CD4-positive, alpha-beta T cell treated with Interferon gamma for 1 hour (primary cell): ENCODE results near the gene GPR137B.
"Not testable (repeated sequence)": the region's sequence is repeated elsewhere in the genome, so short reads cannot be mapped to it uniquely, and the experiment has no call there.

Experiments used
- DNase-seq: peaks from one replicate; pipeline ENCODE4 v3.0.0-alpha.2; 2020

Gene GPR137B

GRCh38 chr1:236147068-236147467, 4.7 kb downstream of the GPR137B start:
- no peak for DNase-seq

DNA sequence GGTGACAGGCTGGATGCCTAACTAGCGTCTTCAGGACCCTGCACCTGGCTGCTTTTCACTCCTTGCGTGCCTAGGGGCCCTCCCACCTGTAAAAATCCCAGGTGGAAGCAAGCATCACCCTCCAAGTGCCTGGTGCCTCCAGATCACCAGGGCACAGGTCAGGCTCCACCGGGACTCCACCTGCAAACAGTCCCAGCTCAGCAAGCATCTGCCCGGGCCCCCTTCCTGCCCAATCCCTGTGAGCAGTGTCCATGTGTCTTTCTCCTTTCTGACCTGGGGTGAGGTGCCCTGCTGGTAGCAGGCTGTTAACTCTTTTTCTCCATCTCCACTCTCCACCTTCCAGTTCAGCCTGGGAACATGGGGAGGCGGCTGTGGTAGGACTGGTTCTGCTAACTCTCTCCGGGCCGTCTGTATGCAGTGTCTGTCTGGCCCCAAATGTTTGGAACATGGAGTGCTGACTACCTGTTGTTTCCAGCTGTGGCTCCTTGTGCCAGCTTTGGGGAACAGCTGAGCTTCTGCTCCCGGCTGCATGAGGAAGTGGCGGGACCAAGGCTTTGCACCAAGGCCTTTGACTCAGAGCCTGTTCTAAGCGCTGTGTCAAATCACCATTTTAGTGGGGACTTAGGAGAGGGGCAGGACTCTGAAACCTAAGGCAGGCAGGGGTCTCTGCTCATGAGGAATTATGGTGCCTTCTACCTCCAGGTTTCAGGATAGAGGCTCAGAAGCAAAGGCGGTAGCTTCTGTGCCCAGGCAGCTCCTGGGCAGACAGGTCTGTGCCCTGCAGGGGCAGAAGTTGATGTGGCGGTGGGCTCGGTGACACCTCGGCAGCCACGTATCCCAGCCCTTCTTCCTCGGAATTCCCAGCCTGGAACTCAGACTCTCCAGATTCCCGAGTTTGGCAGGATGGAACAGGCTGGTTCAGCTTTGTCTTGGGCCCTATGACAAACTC, 5.5 kb downstream of the GPR137B start:
- DNase-seq: no peak

DNA sequence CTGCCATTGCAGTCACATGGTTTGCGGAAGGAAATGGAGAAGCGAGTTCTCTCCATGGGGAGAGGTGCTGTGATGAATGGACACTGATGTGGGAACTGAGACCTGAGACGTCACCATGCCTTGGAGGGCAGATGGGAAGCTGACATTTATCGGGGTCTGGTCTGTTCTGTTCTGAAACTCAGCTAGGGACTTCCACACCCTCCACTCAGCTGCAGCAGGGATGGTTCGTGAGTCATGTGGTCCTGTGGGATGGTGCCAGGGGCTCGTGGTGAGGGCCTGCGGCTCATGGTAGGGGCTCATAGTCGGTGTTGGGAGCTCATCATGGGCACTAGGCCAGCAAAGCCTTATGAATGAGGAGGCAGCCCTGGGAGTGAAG, 6.1 kb downstream of the GPR137B start:
- DNase-seq: no peak

GRCh38 chr1:236149003-236149595, 6.8 kb downstream of the GPR137B start:
- no peak for DNase-seq

DNA sequence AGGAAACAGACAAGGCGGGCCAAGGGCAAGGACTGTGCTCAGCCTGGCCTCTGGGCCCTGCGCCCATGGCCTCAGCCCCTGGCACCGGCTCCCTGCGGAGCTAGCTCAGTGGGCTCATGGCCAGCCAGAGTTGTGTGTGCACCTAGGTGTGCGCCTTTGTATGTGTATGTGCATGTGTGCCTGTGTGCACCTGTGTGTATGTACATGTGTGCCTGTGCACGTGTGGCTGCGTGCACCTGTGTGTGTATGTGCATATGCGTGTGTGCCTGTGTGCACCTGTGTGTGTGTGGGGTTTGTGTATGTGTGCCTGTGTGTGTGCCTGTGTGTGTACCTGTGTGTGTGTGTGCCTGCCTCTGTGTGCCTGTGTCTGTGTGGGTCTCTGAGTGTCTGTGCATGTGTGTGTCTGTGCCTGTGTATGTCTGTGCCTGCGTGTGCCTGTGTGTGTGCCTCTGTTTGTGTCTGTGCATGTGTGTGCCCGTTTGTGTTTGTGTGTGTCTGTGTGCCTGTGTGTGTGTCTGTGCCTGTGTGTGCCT, 7.4 kb downstream of the GPR137B start:
- no peak for DNase-seq

- DNase-seq: no peak
Measured at GRCh38 chr1:236150311-236150955, 8.1 kb downstream of the GPR137B start.

GRCh38 chr1:236150986-236151385, 8.6 kb downstream of the GPR137B start:
- DNase-seq: no peak

GRCh38 chr1:236151739-236152424, 9.5 kb downstream of the GPR137B start:
- DNase-seq: no peak

DNA sequence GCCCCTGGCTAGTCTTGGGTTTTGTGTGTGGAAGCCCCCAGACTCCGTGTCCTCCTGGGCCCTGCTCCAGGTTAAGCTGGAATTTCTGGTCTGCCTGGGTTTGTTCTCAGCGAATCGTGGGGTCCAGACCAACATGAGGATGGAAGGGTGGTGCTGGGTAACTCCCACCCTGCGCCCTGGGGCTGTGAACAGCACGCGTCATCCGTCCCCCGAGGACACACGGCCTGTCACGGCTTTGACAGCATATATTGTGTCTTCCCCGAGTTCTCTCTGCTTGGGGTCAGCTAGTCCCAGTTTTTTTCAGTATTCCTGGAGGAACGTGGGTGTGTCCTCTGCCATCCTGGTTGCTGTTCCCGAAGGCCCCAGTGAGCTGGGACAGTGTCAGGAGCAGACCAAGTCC, 11.8 kb downstream of the GPR137B start:
- no peak for DNase-seq

- no peak for DNase-seq
Measured at GRCh38 chr1:236154671-236155398, 12.5 kb downstream of the GPR137B start.

DNA sequence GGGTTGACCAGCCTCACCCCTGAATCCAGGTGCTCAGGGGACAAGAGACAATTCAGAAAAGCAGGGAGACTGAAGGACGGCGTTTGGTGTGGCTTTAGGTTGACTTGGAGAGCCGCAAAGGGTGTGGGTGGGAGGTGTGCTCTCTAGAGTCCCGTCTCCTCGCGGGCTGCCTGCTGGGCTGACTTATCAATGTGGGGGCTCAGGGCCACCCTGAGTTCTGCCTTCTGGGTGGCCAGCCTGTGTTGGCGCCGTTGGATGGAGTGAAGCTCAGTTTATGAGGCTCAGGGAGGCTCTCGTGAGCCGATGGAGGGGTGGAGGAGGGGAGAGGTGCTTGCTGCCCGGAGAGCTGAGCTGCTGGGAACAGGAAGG, 13.0 kb downstream of the GPR137B start:
- DNase-seq: no peak

DNA sequence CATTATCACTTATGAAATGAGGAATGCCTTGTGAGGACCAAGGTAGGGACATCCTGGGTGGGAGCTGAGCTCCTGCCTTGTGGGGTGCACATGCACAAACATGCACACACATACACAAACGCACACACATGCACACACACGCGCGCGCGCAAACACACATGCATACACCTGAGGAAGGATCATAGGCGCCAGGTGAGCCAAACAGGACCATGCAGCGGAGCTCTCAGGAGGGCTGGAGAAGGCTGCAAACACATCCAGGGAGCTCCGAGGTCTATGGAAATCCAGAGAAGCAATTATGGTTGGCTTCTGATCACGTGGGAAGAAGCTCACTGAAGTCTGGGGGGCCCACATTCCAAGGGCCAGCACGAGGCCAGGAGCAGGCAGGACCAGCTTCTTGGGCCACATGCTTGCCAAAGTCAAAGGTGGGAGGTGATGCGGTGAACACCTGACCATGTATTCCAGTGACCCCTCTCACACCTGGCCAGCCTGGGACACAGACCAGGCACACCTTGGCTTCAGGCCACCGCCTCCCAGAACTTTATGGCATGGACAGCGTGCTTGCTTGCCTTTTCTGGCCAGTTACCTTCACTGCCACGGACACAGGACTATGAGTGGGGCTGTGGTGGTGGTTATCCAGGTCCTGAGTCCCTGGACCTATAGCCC, 13.6 kb downstream of the GPR137B start:
- DNase-seq: no peak

DNA sequence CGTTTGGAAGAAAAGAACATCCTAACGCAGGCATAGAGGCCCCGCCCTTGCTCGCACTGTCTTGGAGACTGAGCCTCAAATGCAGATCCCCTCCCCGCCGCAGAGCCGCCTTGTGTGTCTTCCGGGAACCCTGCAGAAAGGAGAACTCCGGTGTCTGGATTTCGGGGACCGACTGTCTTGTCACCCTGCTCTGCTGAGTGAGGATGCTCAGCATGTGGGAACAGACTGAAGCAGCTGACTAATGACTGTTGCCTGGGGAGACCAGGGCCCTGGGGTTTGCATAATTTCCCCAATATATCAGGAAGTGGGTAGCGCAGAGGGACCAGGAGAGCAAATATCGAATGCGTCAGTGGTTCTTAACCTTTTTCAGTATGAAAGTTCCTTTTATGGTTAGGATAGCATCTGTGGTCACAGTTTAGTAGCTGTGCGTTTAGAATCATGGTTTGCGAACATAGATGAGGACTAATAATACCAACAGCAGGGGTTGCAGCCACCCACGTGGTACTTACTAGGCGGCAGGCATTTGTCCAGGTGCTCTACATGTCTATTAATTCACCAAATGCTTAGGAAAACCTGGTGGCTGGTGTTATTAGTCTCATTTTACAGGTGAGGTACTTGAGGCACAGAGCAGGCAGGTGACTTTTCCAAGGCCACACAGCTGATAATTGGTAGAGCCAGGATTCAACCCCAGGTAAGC, 14.3 kb downstream of the GPR137B start:
- DNase-seq: peak; percentile 67

DNA sequence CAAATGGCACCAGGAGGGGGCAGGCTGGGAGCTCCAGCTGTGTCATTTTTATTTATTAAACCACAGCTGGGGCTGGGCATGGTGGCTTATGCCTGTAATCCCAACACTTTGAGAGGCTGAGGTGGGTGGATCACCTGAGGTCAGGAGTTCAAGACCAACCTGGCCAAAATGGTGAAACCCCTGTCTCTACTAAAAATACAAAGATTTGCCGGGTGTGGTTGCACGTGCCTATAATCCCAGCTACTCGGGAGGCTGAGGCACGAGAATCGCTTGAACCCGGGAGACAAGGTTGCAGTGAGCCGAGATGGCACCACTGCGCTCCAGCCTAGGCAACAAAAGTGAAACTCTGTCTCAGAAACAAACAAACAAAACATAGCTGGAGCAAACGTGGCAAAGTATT, 15.7 kb downstream of the GPR137B start:
- DNase-seq: not testable (repeated sequence)

DNA sequence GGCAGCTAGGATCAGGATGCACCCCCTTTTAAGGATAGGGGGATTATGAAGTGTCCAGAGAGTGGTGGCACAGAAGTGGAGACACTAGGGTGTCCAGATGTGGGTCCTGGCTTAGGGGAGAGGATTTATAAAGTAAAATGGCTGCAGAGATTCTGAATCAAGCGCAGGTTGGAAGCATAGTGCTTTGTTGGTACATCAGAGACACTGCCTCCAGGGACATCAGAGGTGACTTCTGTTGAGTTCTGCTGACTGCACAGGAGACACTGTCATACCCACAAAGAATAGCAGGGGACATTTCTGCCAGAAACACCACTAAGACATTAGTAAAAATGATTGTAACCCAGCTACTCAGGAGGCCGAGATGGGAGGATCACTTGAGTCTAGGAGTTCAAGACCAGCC, 16.4 kb downstream of the GPR137B start:
- DNase-seq: no peak

- no peak for DNase-seq
Measured at GRCh38 chr1:236159704-236160539, 17.6 kb downstream of the GPR137B start.

- no peak for DNase-seq
Measured at GRCh38 chr1:236160540-236161127, 18.3 kb downstream of the GPR137B start.

GRCh38 chr1:236161230-236161629, 18.9 kb downstream of the GPR137B start:
- no peak for DNase-seq

GRCh38 chr1:236161755-236162154, 19.4 kb downstream of the GPR137B start:
- DNase-seq: not testable (repeated sequence)
